Dermis blood vessel endothelial cell (primary cell): Measurements from ENCODE around the gene CASP4. TPM values are rescaled to one million over a fixed set of nuclear protein-coding genes. Genes with fewer than 3 reads are reported as not detected.
"Not testable (repeated sequence)": the region's sequence is repeated elsewhere in the genome, so short reads cannot be mapped to it uniquely, and the experiment has no call there.

Experiments used
- DNase-seq: peaks from one replicate; pipeline ENCODE4 v3.0.0; 2010
- total RNA-seq: library from RNA; depleted of rRNA; stranded (reverse); fragments of >200 nt; gene quantifications from 2 replicates; pipeline ENCODE4 v1.2.3, GENCODE V29; 2014

Gene CASP4
- total RNA-seq, 1 donor from 2014 or later, result 434 TPM

GRCh38 chr11:104956528-104956927, 11.8 kb downstream of the CASP4 start:
- no peak for DNase-seq

- DNase-seq, result peak; percentile 80
Measured at GRCh38 chr11:104946907-104947306, 21.5 kb downstream of the CASP4 start.

GRCh38 chr11:104944076-104944475, 24.3 kb downstream of the CASP4 start:
- DNase-seq, result no peak

GRCh38 chr11:104943561-104943960, 24.8 kb downstream of the CASP4 start:
- DNase-seq, result no peak

GRCh38 chr11:104934594-104934993, 33.8 kb downstream of the CASP4 start:
- DNase-seq, result peak; percentile 9

- DNase-seq, result not testable (repeated sequence)
Measured at GRCh38 chr11:104934073-104934472, 34.3 kb downstream of the CASP4 start.

GRCh38 chr11:104928811-104929210, 39.6 kb downstream of the CASP4 start:
- no peak for DNase-seq

- no peak for DNase-seq
Measured at GRCh38 chr11:104926771-104927611, 41.4 kb downstream of the CASP4 start.

- DNase-seq, result no peak
Measured at GRCh38 chr11:104925850-104926249, 42.5 kb downstream of the CASP4 start.

GRCh38 chr11:104918113-104918824, 50.1 kb downstream of the CASP4 start:
- DNase-seq, result peak; percentile 95

GRCh38 chr11:104917271-104918112, 50.9 kb downstream of the CASP4 start:
- DNase-seq, result no peak

- peak; percentile 68 for DNase-seq
Measured at GRCh38 chr11:104916442-104916841, 51.9 kb downstream of the CASP4 start.

GRCh38 chr11:104912102-104912501, 56.3 kb downstream of the CASP4 start:
- DNase-seq, result no peak

- DNase-seq, result no peak
Measured at GRCh38 chr11:104908186-104908531, 60.2 kb downstream of the CASP4 start.

GRCh38 chr11:104907521-104908185, 60.7 kb downstream of the CASP4 start:
- no peak for DNase-seq

GRCh38 chr11:104905271-104905670, 63.1 kb downstream of the CASP4 start:
- no peak for DNase-seq

- DNase-seq, result peak; percentile 51
Measured at GRCh38 chr11:104899226-104899625, 69.1 kb downstream of the CASP4 start.

GRCh38 chr11:104898685-104899013, 69.7 kb downstream of the CASP4 start:
- no peak for DNase-seq

GRCh38 chr11:104897891-104898684, 70.3 kb downstream of the CASP4 start, which contains the start of gene CASP12:
TSS of gene CASP12 (minus strand) at chr11:104898460.
- peak; percentile 94 for DNase-seq

GRCh38 chr11:104895634-104896033, 72.7 kb downstream of the CASP4 start:
- DNase-seq, result peak; percentile 61

- DNase-seq, result peak; percentile 48
Measured at GRCh38 chr11:104893876-104894275, 74.5 kb downstream of the CASP4 start.
